ENCODE measurements around the gene XYLT2.

The XYLT2 gene

GRCh38 chr17:50352072-50352692, 6.3 kb downstream of the XYLT2 start:
- DNase-seq: no peak

- DNase-seq: no peak
Measured at GRCh38 chr17:50352693-50353599, 7.0 kb downstream of the XYLT2 start.

GRCh38 chr17:50353600-50354195, 7.8 kb downstream of the XYLT2 start:
- DNase-seq: no peak

DNA sequence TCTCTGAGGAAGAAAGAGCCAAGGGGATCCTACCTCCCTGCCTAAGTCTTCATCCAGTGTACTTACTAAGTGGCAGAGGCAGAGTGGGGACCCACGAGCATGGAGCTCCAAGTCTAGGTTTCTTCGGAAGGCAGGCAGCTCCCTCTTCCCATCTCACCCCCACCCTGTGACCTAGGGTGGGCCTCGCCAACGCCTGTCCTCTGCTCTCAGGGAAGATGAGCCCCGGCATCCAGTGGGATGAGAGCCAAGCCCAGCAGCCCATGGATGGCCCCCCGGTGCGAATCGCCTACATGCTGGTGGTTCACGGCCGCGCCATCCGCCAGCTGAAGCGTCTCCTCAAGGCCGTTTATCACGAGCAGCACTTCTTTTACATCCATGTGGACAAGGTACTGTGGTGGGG, 8.3 kb downstream of the XYLT2 start:
- DNase-seq: no peak

DNA sequence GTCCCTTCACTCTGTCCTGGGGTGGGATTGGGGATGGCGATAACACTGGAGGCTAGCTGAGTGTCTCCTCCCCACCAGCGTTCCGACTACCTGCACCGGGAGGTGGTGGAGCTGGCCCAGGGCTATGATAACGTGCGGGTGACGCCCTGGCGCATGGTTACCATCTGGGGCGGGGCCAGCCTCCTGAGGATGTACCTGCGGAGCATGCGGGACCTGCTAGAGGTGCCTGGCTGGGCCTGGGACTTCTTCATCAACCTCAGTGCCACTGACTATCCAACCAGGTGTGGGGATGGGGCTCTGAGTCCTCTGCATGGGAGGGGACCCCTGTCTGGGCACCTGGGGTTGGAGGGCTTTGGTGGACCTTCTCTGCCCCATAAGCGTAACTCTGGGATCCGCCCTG, 8.8 kb downstream of the XYLT2 start:
- DNase-seq: no peak

DNA sequence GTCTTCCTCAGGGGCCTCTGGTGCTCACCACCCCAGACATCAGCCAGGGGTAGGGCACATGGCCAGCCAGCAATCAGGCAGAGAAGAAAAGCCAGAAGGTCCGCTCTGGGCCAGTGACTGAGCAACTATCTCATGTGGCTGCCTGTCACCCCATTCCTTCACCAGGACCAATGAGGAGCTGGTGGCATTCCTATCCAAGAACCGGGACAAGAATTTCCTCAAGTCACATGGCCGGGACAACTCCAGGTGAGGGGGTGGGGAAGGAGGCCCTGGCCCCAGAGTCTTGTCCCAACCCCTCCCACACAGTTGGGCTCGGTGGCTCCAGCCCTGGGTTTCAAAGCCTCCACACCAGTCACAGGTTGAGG, 9.4 kb downstream of the XYLT2 start:
- DNase-seq: no peak

DNA sequence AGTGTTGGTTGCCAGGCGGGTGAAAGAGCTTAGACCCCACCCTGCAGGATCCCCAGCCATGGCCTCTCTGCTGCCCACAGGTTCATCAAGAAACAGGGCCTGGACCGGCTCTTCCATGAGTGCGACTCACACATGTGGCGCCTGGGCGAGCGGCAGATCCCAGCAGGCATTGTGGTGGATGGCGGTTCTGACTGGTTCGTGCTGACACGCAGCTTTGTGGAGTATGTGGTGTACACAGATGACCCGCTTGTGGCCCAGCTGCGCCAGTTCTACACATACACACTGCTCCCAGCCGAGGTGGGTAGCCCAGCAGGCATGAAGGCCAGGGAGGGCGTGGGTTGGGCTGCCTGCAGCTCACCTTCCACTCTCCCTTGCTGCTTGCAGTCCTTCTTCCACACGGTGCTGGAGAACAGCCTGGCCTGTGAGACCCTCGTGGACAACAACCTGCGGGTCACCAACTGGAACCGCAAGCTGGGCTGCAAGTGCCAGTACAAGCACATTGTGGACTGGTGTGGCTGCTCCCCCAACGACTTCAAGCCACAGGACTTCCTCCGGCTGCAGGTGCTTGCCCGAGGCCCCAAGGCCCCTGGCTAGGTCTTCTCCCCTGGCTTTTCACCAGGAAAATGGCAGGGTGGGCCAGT, 9.9 kb downstream of the XYLT2 start:
- DNase-seq: no peak

DNA sequence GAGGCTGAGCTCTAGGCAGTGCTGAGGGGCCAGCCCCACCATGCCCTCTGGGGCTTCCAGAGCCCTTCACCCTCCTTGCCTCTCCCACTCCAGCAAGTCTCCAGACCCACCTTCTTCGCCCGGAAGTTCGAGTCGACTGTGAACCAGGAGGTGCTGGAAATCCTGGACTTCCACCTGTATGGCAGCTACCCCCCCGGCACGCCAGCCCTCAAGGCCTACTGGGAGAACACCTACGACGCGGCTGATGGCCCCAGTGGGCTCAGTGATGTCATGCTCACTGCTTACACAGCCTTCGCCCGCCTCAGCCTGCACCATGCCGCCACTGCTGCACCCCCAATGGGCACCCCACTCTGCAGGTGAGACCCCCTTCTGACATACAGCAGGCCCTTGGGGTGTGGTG, 10.5 kb downstream of the XYLT2 start:
- no peak for DNase-seq

DNA sequence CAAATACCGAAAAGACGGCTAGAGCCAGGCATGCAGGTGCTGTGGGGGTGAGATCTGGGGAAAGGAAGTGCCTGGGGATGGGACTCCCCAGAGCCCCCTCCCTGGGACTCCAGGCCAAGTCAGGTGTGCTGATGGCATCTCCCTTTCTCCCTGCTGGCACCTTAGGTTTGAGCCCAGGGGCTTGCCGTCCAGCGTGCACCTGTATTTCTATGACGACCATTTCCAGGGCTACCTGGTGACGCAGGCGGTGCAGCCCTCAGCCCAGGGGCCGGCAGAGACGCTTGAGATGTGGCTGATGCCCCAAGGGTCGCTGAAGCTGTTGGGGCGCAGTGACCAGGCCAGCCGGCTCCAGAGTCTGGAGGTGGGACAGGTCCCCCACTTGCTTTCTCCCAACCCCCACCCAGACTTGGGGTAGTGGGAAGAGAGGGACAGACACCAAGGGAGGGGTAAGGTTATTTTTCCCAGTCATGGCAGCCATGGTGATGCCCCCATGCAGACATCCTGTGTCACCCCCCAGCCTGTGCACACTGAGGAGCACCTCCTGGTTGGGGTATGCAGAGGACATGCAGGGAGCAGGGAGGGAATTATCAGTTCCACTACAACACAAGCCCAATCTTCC, 11.1 kb downstream of the XYLT2 start:
- no peak for DNase-seq

GRCh38 chr17:50358177-50358576, 12.3 kb downstream of the XYLT2 start:
- DNase-seq: no peak

GRCh38 chr17:50359005-50359699, 13.2 kb downstream of the XYLT2 start:
- DNase-seq: no peak

GRCh38 chr17:50359998-50360461, 14.1 kb downstream of the XYLT2 start:
- no peak for DNase-seq

DNA sequence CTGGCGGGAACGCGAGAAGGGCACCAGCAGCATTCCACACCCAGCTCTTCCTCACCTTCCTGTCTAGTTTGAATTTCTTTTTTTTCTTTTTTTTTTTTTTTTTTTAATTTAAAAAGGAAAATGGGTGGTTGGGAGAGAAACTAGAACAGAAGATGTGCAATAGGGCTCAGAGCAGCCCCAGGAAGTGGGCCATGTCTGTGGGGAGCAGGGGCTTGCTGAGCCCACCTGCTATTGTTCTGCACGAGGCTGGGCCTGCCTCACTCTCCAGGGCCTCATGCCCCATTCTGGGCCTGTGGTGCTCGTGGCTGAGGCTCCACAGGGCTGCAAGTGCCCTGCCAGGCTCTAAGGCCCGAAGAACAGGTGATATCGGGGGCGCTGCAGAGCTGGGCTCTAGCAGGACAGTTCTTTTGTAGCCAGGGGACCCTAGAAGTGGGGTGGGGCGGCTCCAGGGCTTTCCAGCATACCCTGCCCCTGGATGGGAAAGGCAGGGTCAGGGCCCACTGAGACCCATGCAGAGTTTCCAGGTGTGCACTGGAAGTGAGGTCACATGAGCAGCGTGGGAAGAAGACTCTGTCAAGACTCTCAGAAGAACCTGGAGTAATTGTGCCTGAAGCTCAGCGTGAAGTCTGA, 14.7 kb downstream of the XYLT2 start:
- DNase-seq: no peak

DNA sequence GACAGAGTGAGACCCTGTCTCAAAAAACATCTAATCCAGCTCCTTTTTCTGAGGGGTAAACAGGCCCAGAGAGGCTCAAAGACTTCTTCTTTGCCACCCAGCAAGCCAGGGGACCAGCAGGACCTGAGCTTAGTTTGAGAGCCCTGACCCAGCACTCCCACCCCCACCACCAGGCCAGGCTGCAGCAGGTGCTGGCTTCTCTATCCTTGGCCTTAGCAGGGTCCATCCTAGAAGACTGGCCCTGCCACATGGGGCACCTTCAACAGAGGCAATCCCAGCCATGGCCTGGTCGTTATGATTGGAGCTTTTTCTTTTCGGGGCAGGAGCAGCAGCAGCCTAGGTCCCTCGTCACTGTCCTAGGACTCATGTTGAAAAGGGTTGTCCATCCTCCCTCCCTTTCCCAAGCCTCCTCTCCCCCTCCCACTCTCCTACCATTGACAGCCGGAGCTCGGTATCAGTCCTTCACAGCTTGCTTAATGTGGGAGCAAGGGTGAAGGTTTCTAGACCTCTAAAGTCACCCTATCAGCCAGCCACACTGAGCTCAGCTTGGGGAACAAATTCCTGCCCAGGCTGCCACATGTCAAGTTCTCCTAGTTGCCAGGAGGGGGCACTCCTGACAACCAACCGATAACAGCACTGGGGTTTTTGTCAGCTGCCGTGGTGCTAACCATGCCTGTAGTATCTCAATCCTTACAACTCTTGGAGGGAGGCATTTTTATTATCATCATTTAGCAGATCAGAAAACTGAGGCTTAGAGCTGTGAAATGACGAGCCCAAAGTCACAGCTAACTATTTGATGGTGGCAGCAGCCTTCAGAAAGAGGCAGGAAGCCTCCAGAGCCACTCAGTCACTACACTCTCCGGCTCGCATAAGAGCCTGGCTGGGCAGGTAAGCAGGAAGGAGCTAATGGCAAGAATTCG, 15.9 kb downstream of the XYLT2 start:
- DNase-seq: peak; percentile 78

DNA sequence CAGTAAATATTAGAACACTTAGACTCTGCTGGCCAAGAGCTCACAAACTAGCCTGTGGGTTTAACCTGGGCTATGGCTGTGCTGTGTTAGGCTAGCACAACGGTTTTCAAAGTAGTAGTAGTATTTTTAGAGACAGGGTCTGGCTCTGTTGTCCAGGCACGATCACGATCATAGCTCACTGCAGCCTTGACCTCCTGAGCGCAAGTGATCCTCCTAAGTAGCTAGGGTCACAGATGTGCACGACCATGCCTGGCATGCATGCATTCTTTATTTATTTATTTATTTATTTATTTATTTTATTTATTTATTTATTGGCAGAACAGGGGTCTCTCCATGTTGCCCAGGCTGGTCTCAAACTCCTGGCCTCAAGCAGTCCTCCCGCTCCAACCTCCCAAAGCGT, 16.7 kb downstream of the XYLT2 start:
- no peak for DNase-seq

DNA sequence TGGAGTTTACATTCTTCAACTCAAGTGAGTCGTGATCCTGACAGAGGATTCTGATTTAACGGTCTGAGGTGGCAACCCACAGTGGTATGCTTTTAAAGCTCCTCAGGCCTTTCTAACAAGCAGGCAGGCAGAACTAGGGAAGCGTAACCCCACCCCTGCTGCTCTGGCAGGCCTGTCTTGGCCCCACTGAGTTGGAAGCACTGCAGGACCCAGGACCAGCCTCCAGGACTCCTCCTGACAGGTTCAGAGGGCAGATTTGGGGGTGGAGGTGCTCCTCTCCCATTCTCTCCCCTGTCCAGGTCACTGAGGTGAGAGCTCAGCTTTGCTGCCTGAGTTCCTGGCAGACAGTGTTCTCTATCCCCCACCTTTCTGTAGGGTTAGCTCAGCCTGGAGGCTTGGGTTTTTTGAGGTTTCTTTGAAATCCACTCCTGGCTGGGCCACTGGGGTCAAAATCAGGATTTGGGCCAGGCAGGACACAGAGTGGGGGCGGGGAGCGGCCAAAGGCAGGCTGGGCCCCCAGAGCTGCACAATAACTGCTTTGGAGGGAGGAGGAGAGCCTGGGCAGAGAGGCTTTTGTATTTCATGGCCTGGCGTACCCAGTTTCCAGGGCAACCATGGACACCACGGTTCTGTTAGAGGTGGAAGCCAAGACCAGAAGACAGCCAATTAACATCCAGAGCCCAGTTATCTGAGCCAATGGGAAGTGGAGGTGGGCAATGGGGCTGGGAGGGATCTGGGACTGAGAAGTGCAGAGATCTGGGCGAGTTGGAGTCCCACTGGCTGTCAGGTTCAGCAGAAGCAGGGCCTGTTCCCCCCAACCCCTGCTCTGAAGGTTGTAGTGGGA, 17.5 kb downstream of the XYLT2 start:
- no peak for DNase-seq

- DNase-seq: no peak
Measured at GRCh38 chr17:50364061-50364458, 18.1 kb downstream of the XYLT2 start.

DNA sequence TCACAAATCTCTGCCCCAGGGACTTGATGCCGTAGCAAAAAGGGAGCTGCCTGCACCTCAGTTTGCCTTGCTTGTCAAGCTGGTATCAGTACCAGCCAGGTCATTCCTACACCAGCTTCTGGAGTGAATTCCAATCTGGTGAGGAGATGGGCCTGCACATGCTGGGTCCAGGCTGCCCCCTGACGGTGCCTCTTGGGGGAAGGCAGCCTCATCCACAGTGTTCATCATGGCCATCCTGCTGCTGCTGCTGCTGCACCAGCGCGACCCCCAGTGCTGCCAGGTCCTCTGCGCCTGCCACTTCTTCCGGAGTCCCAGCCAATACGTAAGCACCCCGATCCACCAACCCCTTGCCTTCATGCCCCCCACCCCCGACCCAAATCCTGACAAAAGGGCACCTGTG, 18.8 kb downstream of the XYLT2 start:
- no peak for DNase-seq

- DNase-seq: no peak
Measured at GRCh38 chr17:50365165-50365564, 19.2 kb downstream of the XYLT2 start.

Data from activated CD4-positive, alpha-beta T cell treated with anti-CD3 and anti-CD28 coated beads, Interleukin-2, Interleukin-6, amounts not matched to agents 100 ng/mL and 50 ng/mL, durations not matched to agents 16 hours and 8 hours (primary cell).